Bone marrow (tissue), 2 donors: Measurements from ENCODE around the gene CBX5.

Experiments
- DNase-seq, 2 donors: peaks; one replicate each; lab custom pipeline; 2025; lab: John Stamatoyannopoulos, UW

CBX5 gene

GRCh38 chr12:54225666-54226065 is 54.3 kb downstream of the CBX5 start:
- DNase-seq, result no peak

GRCh38 chr12:54222609-54223008 is 57.3 kb downstream of the CBX5 start:
- DNase-seq, result no peak

- DNase-seq, result no peak
Measured at GRCh38 chr12:54221402-54221984, 58.4 kb downstream of the CBX5 start.

- no peak for DNase-seq
Measured at GRCh38 chr12:54220567-54220966, 59.4 kb downstream of the CBX5 start.

GRCh38 chr12:54220092-54220557 is 59.8 kb downstream of the CBX5 start:
- DNase-seq, result peak; percentile 13 to 44

GRCh38 chr12:54217774-54218241 is 62.1 kb downstream of the CBX5 start:
- no peak for DNase-seq

- peak; percentile 34 to 68 for DNase-seq
Measured at GRCh38 chr12:54216797-54217661, 62.9 kb downstream of the CBX5 start.

- DNase-seq, result no peak
Measured at GRCh38 chr12:54215989-54216796, 63.7 kb downstream of the CBX5 start.

- DNase-seq, result peak; percentile 71 to 83
Measured at GRCh38 chr12:54214553-54215406, 65.1 kb downstream of the CBX5 start.

GRCh38 chr12:54213079-54213478 is 66.8 kb downstream of the CBX5 start:
- no peak for DNase-seq

- no peak for DNase-seq
Measured at GRCh38 chr12:54211920-54212319, 68.0 kb downstream of the CBX5 start.

- DNase-seq, result no peak
Measured at GRCh38 chr12:54210400-54210790, 69.5 kb downstream of the CBX5 start.

GRCh38 chr12:54208591-54208990 is 71.3 kb downstream of the CBX5 start:
- no peak for DNase-seq

- peak; percentile 20 to 35 for DNase-seq
Measured at GRCh38 chr12:54207539-54208294, 72.2 kb downstream of the CBX5 start.

- no peak for DNase-seq
Measured at GRCh38 chr12:54206791-54207190, 73.1 kb downstream of the CBX5 start.

- DNase-seq, result no peak
Measured at GRCh38 chr12:54204316-54204715, 75.6 kb downstream of the CBX5 start.

GRCh38 chr12:54201001-54201794 is 78.7 kb downstream of the CBX5 start:
- peak; percentile 37 to 41 for DNase-seq

- no peak for DNase-seq
Measured at GRCh38 chr12:54200412-54200811, 79.5 kb downstream of the CBX5 start.

- DNase-seq, result no peak
Measured at GRCh38 chr12:54199917-54200316, 80.0 kb downstream of the CBX5 start.

- DNase-seq, result no peak
Measured at GRCh38 chr12:54199034-54199433, 80.9 kb downstream of the CBX5 start.
